Epithelial cell of esophagus (primary cell): ENCODE results near the gene PLEKHH1.

Source experiments
- DNase-seq: peaks from one replicate; pipeline ENCODE4 v3.0.0; 2010; ENCODE audit warnings: low read depth
- H3K4me3 ChIP-seq: 2 replicates; pipeline ENCODE4 v1.5.1; 2011; ENCODE audit warnings: mild to moderate bottlenecking, low read length, control low read depth
- TF ChIP-seq, protein P1 (sequence below): IDR thresholded peaks from 2 replicates; pipeline ENCODE4 v1.5.1; 2011; ENCODE audit warnings: low read depth, mild to moderate bottlenecking, low read length, control low read depth, inconsistent platforms; ENCODE audit not compliant: insufficient read depth; ENCODE audit errors: missing control alignments

The PLEKHH1 gene

DNA sequence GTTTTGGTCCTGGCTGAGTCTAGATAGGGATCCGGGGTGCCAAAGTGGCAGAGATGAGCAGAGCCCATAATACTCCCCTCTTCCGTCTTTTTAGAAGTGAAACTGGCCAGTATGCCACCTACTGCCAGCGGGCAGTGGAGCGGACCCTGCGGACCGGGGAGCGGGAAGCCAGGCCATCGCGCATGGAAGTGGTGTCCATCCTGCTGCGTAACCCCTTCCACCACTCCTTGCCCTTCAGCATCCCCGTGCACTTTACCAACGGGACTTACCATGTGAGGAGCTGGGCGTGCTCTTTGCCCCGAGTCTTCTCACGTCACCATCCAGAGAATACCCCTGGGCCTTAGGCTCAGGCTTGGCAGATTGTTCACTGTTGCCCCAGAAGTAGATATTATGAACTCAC lies 46.0 kb downstream of the PLEKHH1 start:
- DNase-seq = no peak
- H3K4me3 ChIP-seq = no peak overlapping the region
- TF ChIP-seq, protein P1, sequence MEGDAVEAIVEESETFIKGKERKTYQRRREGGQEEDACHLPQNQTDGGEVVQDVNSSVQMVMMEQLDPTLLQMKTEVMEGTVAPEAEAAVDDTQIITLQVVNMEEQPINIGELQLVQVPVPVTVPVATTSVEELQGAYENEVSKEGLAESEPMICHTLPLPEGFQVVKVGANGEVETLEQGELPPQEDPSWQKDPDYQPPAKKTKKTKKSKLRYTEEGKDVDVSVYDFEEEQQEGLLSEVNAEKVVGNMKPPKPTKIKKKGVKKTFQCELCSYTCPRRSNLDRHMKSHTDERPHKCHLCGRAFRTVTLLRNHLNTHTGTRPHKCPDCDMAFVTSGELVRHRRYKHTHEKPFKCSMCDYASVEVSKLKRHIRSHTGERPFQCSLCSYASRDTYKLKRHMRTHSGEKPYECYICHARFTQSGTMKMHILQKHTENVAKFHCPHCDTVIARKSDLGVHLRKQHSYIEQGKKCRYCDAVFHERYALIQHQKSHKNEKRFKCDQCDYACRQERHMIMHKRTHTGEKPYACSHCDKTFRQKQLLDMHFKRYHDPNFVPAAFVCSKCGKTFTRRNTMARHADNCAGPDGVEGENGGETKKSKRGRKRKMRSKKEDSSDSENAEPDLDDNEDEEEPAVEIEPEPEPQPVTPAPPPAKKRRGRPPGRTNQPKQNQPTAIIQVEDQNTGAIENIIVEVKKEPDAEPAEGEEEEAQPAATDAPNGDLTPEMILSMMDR = no peak

DNA sequence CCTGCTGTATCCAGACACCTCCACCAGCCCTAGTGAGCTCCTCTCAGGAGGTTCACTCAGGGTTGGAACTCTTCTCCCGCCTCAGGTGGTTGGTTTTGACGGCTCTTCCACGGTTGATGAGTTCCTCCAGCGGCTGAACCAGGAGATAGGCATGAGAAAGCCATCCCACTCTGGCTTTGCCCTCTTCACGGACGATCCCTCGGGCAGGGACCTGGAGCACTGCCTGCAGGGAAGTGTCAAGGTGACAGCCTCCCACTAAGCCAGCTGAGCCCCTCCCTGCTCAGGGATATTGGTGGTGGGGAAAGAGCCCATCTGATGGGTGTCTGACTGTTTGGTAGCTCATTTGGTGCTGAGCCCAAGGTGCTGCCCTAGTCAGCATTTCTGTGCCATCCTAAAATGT lies 46.5 kb downstream of the PLEKHH1 start:
- DNase-seq = no peak
- TF ChIP-seq, protein P1 = no peak
- no peak overlapping the region for H3K4me3 ChIP-seq

DNA sequence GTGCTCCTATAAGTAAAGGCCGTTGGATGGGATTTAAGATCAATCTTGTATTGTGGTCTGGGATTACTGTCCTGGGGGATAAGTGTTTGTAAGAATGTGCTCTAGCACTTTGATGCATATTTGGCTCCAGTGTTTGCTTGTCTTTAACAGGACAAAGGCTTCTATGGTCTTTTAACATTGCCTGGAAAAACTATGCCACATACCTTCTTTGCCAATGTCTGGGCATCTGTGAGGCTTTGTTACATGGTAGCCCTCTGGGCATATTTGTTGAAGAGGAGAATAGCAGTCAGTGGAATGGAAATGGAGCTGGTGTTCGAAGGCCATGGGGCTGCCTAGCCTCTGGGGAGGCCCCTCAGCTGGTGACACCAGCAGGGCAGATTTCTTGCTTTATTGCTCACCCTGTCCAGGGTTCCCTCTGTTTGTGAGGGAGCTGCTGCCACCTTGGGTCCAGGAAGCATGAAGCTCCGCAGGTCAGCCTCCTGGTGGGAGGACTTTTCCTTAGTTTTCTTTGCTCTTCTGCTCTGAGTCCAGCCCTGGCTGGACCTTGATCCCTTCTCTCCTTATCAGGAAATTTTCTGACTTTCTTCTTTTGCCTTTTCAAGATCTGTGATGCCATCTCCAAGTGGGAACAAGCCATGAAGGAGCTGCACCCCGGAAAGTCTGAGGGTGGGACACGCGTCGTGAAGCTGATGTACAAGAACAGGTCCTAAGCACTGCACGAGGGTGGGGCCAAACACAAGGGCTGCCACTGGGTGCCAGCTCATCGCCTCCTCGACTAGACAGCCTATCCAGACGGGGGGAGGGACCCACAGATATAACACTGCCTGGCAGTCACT lies 47.5 kb downstream of the PLEKHH1 start:
- DNase-seq = no peak
- H3K4me3 ChIP-seq = no peak overlapping the region
- TF ChIP-seq, protein P1 = no peak

GRCh38 chr14:67581643-67582042 lies 48.6 kb downstream of the PLEKHH1 start:
- DNase-seq = no peak
- TF ChIP-seq, protein P1 = no peak
- H3K4me3 ChIP-seq = no peak overlapping the region

- TF ChIP-seq, protein P1 = no peak
- no peak overlapping the region for H3K4me3 ChIP-seq
- no peak for DNase-seq
Observed at GRCh38 chr14:67582061-67582460, 49.0 kb downstream of the PLEKHH1 start.

- no peak overlapping the region for H3K4me3 ChIP-seq
- TF ChIP-seq, protein P1 = peak; percentile 80
- peak; percentile 57 for DNase-seq
Observed at GRCh38 chr14:67583711-67584644, 50.9 kb downstream of the PLEKHH1 start.
